Measurements from ENCODE around the gene CPOX.
"Not testable (repeated sequence)": the region's sequence is repeated elsewhere in the genome, so short reads cannot be mapped to it uniquely, and the experiment has no call there.

The CPOX gene

DNA sequence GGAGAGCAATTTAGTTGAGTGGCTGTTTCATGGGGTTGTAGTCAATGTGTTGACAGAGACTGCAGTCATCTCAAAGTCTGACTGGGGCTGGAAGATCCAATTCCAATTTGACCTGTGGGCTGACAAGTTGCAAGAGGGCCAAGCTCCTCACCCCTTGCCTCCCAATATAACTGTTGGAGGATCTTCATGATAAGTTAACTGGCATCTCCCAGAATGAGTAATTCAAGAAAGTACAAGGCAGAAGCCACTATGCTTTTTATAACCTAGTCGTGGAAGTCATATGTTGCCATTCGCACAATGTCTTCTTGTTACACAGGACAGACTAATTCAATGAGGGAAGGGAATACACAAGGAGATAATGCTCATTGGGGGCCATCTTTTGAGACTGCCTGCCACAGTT is 32.5 kb downstream of the CPOX start:
- DNase-seq: no peak

DNA sequence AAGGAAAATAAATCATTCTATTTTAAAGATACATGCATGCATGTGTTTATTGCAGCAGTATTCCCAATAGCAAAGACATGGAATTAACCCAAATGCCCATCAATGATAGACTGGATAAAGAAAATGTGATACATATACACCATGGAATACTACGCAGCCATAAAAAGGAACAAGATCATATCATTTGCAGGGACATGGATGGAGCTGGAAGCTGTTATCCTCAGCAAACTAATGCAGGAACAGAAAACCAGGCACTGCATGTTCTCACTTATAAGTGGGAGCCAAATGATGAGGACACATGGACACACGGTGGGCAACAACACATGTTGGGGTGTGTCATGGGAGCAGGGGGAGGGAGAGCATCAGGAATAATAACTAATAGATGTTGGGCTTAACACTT is 33.6 kb downstream of the CPOX start:
- not testable (repeated sequence) for DNase-seq

DNA sequence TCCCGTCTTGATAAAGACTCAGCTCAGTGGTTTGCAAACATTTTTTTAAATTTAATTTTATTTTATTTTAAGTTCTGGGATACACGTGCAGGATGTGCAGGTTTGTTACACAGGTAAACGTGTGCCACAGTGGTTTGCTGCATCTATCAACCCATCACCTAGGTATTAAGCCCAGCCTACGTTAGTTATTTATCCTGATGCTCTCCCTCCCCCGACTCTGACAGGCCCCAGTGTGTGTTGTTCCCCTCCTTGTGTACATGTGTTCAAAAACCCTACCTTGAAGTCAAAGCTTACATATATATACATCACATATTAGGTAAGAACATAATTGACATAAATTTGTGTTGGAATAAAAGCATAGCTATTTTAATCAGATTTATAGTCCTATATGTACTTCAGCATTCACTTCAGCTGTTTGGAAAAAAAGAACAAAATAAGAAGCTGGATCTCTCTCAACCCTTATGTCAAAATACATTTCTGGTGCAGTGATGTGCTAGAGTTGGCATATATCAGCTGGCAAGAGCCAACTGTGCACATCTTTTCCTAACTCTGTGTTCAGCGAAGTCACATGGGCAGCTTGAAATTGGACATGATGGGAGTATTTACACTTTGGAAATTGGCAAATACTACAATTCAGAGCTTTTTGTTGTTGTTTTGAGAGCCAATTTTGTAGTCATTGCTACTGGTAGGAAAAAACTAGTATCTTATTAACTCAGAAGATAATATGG is 35.1 kb downstream of the CPOX start:
- DNase-seq: no peak

DNA sequence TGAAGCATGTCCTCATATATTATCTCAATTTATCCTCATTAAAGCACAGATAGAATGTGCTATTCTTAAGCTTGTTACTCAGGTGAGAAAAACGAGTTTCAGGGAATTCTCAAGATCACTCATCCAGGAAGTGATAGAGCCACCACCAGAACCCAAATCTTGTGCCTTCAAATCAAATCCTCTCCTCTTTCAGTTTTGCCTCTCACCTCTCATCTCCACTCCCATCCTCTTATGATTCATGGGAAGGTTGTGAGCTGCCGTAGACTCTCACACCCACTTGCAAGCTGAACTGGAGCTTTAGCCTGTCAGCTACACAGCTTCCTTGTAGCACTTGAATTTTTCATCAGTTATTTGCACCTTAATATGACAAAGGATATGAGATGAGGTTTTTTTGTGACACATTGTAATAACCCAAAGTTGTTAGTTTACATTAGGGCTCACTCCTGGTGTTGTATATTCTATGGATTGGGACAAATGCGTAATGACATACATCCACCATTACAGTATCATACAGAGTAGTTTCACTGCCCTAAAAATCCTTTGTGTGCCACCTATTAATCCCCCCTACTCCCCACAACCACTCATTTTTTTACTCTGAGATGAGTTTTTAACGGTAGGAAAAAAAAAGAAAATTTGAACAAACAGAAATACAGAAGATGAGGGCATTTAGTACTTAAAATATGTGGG is 35.9 kb downstream of the CPOX start:
- DNase-seq: no peak

DNA sequence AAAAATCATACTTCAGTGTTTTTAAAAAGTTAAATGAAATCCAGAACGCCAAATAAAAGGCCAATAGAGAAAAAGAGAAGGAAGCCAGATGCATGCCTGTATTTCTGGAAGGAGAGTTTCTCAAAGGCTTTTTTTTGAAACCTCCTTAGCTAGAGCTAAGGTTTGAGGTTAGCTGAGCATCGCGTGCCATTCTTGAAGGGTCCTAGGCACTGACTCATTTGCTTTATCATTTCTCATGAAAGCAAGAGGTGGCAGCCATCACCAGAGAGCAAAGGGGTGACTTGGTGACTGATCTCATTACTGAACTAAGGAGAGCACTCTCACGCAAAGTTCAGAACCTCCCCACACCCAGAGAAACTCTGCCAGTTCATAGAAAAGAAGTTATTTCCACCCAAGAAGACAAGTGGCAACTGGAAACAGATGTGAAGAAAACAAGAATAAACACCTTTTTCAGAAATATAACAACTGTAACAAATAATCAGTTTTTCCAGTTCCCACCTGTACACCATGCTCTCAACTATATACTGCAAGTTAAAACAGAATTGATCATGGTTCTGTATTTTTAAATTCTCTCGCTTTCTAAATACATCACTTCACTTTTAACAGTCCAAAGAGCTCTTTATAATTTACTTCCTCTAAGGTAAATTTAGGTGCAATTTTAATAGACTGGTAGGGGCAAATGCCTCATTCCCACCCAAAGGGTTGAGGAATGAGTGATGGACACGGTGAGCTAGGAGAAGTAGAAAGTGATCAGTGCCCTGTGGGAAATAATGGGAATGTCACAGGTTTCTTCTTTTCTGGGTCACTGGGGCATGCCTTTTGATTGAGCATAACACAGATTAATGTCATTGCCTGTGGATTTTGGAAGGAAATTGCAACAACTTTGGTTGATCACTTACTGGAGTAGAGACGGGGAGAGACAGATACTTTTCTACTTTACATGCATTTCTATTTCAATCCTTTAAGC is 37.0 kb downstream of the CPOX start:
- no peak for DNase-seq

GRCh38 chr3:98555025-98555379 is 38.4 kb downstream of the CPOX start:
- no peak for DNase-seq

- DNase-seq: no peak
These were observed 38.8 kb downstream of the CPOX start for GRCh38 chr3:98554580-98554979.

DNA sequence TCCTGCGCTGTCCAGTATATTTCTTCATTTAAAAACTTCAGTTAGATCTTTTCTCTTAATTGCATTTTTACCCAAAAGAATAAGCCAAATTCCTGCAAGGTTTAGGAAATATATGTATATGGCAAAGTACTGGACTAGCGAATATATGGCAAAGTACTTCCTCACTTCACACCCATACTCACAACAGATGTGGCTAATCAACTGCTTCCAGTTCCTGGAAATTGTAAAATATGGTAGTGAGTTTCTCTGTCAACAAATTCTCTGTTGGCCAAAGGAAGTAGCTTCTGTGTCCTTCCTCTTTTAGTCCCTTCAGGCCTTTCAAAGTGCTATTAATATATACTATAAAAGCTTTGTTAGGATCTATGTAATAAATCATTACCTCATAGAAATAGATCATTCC is 39.7 kb downstream of the CPOX start:
- no peak for DNase-seq

DNA sequence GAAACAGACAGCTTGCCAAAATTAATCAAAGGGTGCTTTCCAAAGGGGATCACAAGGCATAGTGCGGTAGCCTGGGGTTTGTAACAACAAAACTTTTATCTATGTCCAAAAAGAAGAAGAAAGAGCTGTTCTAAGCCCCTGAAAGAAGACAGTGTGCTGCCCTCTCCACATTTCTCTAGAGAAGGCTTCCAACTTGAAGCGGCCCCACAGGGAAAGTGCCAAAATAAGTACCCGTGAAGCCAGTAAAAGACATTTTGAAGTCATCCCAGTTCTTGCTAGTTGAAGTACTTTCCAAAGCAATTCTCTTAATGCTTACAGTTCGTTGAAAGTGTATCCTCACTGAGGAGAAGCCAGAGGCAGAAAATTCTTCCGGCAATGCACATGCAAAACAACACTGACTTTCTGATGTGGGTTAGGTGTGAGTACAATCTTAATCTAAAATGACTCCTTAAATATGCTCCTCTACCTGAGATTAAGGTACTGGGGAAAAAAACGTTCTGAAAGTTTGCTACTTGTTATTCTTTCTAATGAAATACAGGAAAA is 40.3 kb downstream of the CPOX start:
- no peak for DNase-seq

DNA sequence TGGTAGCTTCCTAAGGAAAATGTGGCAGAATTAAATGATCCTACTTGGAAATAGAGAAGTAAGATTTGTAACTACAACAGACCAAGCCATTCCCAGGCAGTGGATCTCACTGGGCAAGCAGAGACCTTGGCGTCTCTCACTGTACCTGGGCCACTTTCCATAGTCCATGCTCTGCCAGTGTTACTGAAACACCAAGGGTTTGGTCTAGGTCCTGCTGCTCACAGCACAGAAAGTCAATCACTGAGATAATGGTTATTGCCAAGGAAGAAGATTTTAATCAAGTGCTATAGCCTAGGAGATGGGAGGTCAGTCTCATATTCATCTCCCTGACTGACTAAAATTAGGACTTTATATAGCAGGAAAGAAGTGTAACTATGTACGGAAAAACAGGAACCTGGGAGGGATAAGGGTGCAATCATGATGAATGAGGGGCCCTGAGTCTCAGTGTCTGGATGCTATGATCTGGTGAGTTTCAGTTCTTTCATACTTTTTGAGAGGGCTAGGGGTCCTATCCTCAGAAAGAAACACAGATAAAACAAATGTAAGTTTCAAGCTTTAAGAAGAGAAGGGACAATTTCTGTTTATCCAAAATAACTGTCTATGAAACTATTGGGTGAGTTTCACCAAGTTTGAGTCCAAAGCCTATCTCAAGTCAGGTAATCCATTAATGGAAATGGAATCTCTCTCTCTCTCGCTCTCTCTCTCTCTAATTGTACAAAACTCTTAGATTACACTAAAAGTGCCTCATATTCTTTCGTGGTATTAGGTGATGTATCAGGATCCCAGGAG is 41.0 kb downstream of the CPOX start:
- no peak for DNase-seq

- DNase-seq: no peak
These were observed 41.7 kb downstream of the CPOX start for GRCh38 chr3:98551754-98552153.

DNA sequence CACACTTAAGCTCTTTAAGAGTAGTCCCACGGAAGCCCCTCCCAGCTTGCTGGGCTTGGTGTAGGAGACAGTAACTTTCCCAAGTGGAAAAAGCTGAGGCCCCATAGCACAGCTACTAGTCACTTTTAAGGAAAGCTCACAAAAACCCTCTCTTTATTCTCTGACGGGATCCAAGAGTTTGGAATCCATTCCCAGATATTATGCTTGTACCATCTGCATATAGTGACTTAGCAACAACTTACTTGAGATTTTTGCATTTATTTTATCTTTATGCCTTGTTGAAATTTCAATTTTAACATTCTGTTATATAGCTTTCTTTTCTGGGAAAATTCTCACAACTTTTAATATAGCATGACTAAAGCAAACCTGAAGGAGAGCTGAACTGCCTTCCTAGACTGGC is 42.2 kb downstream of the CPOX start:
- no peak for DNase-seq

DNA sequence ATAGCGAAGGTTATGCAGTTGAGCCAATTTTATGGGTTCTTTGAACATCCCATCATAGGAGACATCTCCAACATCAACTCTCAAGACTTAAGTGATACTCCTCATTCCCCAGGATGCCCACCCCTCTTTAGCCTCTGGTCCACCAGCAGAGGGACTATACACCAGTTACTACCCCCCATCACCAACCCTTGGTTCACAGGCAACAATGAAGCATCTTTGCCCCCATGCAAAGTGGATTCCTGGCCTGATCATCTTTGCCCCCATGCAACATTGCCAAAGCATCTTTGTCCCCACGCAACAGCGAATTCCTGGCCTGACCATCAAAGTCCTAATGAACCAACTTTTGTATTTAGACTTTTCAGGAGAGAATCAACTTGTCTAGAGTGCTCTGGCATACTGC is 42.6 kb downstream of the CPOX start:
- DNase-seq: no peak

GRCh38 chr3:98548544-98548943 is 44.9 kb downstream of the CPOX start:
- DNase-seq: no peak

DNA sequence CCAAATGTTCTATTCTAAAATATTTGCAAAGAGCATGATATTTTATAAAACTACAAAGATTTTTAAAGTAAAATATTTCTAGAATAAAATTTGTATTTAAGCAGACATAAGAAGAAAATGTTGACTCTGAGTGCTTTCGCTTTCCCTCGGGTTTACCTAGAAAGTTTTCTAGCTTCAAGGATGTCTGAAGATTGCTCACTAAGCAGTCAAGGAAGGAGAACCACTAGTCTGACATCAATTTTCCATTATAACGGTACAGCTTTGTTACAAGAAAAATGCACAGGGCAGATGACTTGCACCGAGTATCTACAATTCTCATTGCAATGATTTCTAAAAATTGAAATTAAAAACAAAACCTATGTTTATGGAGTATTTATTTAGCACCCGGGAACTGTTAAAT is 47.5 kb downstream of the CPOX start:
- DNase-seq: no peak

- DNase-seq: no peak
These were observed 50.8 kb downstream of the CPOX start for GRCh38 chr3:98542623-98543022.

- DNase-seq: no peak
These were observed 51.7 kb downstream of the CPOX start for GRCh38 chr3:98541695-98542094.

- no peak for DNase-seq
These were observed 53.1 kb downstream of the CPOX start for GRCh38 chr3:98540346-98540745.

DNA sequence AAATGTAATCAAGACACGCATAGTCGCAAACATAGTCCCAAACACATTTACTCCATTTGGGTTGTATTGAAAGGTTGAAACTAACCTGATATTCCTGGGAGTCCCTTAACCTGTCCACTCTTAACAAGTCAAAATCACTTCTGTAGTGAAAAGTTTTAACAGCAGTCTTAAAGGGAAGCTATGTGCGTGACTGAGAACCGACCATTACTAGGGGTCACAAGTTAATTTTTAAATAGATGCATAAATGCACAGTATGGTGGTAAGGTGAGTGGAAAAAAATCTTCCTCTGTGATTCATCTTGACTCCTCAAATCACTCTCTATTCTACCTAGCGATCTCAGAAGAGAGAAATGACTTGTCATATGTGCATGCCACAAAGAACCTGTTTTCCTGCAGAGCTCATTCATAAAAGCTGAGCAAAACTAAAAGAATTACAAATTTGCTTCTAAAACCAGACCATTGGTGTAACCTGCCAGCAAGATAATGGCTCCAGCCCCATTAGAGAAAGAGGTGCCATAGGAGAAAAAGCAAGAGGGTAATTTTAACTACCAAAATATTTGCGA is 56.9 kb downstream of the CPOX start:
- no peak for DNase-seq

- DNase-seq: no peak
These were observed 58.7 kb downstream of the CPOX start for GRCh38 chr3:98534734-98535133.

DNA sequence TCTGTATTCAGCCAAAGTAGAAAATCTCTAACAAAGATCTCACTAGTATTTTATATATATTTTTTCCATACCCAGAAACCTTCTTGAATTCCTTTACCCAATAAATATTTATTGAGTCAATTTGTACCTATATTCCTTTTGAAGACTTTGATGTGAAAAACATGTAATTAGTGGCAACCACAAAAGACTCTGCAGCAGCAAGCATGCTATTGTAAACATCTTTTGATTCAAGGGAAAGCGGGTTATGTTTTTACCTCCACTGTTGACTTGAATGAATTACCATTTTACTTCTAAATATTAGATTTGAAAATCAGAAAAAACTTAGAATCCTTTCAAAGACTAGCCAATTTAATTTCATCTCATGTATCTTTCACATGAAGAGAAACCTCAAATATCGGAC is 59.2 kb downstream of the CPOX start:
- no peak for DNase-seq
